ENCODE measurements around the gene C10orf143. TPM values are rescaled to one million over a fixed set of nuclear protein-coding genes. Genes with fewer than 3 reads are reported as not detected.

The C10orf143 gene
- total RNA-seq, 1 donor: 2.0 TPM

GRCh38 chr10:130042381-130042780 is 68.2 kb downstream of the C10orf143 start:
- DNase-seq (ENCODE audit: low read depth): no peak
- TF ChIP-seq CTCF (IDR thresholded peaks at IDR 0.05; ENCODE audit: insufficient read depth, low read length): no peak
- H3K4me3 ChIP-seq (ENCODE audit: low read depth, low read length): no peak overlapping the region

- no peak overlapping the region for H3K4me3 ChIP-seq (ENCODE audit: low read depth, low read length)
- no peak for TF ChIP-seq CTCF (IDR thresholded peaks at IDR 0.05; ENCODE audit: insufficient read depth, low read length)
- no peak for DNase-seq (ENCODE audit: low read depth)
Observed at GRCh38 chr10:130041451-130042371, 68.9 kb downstream of the C10orf143 start.

GRCh38 chr10:130040817-130041330 is 69.8 kb downstream of the C10orf143 start:
- no peak for DNase-seq (ENCODE audit: low read depth)
- H3K4me3 ChIP-seq (ENCODE audit: low read depth, low read length): no peak overlapping the region
- no peak for TF ChIP-seq CTCF (IDR thresholded peaks at IDR 0.05; ENCODE audit: insufficient read depth, low read length)

GRCh38 chr10:130040351-130040750 is 70.3 kb downstream of the C10orf143 start:
- TF ChIP-seq CTCF (IDR thresholded peaks at IDR 0.05; ENCODE audit: insufficient read depth, low read length): no peak
- DNase-seq (ENCODE audit: low read depth): no peak
- H3K4me3 ChIP-seq (ENCODE audit: low read depth, low read length): no peak overlapping the region

- DNase-seq (ENCODE audit: low read depth): no peak
- H3K4me3 ChIP-seq (ENCODE audit: low read depth, low read length): no peak overlapping the region
- no peak for TF ChIP-seq CTCF (IDR thresholded peaks at IDR 0.05; ENCODE audit: insufficient read depth, low read length)
Observed at GRCh38 chr10:130039141-130039540, 71.5 kb downstream of the C10orf143 start.

GRCh38 chr10:130038611-130039109 is 72.0 kb downstream of the C10orf143 start:
- no peak for DNase-seq (ENCODE audit: low read depth)
- no peak for TF ChIP-seq CTCF (IDR thresholded peaks at IDR 0.05; ENCODE audit: insufficient read depth, low read length)
- no peak overlapping the region for H3K4me3 ChIP-seq (ENCODE audit: low read depth, low read length)

All from fibroblast of the aortic adventitia (primary cell).